ENCODE measurements around the gene GDA.

GRCh38 chr9:72247549-72247948 lies 98.3 kb downstream of the GDA start:
- TF ChIP-seq, protein P1, sequence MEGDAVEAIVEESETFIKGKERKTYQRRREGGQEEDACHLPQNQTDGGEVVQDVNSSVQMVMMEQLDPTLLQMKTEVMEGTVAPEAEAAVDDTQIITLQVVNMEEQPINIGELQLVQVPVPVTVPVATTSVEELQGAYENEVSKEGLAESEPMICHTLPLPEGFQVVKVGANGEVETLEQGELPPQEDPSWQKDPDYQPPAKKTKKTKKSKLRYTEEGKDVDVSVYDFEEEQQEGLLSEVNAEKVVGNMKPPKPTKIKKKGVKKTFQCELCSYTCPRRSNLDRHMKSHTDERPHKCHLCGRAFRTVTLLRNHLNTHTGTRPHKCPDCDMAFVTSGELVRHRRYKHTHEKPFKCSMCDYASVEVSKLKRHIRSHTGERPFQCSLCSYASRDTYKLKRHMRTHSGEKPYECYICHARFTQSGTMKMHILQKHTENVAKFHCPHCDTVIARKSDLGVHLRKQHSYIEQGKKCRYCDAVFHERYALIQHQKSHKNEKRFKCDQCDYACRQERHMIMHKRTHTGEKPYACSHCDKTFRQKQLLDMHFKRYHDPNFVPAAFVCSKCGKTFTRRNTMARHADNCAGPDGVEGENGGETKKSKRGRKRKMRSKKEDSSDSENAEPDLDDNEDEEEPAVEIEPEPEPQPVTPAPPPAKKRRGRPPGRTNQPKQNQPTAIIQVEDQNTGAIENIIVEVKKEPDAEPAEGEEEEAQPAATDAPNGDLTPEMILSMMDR (IDR thresholded peaks at IDR 0.05; ENCODE audit: low read length), result no peak
- no peak for TF ChIP-seq EZH2 (optimal IDR thresholded peaks at IDR 0.05; ENCODE audit: low read depth, low read length)
- no peak for TF ChIP-seq EZH2phosphoT487 (IDR thresholded peaks at IDR 0.05; ENCODE audit: low read length)
